GM18907 (cell line): ENCODE measurements around the gene PALLD.

Experiments used
- ATAC-seq: cut with Tn5 transposase; IDR thresholded peaks from one replicate; pipeline ENCODE4 v1.9.1; 2021; ENCODE audit warnings: mild to moderate bottlenecking, moderate library complexity; ENCODE audit not compliant: unreplicated experiment

The PALLD gene

DNA sequence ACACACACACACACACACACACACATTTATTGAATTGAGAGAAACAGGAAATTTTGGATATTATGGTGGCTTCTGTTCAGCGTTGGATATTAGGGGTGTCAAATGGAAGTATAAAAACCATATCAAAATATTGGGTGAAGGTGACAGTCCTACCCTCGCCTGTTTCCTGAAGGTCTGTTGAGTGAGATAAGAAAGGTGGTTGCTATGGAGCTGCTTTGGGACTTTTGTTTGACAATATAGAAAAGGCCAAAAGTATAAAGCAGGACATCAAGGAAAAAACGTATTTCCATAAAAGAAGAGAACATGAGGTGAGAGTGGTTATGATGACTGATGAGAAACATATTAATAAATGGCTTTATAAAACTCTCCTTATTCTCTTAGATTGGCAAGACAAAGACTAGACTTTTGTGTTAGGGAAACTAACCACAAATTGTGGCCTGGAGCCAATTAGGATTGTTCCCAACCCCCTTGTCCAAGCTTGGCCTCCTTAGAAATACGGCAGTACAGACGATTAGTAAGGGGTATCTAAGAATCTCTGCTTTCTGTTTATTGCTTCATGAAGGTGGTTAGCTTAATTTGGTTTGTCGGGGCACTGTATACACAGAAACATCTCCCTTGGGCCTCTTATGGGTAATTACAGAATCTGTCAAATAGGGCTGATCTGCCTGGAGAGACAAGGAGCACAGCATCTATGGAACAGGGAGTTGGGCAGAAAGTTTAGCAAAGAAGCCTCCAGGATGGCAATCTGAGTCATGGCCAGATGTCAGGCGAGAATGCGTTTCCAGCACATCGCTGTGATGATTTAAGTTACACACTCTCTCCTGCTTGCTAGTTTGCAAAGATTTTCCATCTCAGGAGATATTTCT, 315.2 kb downstream of the PALLD start:
- ATAC-seq: no peak

DNA sequence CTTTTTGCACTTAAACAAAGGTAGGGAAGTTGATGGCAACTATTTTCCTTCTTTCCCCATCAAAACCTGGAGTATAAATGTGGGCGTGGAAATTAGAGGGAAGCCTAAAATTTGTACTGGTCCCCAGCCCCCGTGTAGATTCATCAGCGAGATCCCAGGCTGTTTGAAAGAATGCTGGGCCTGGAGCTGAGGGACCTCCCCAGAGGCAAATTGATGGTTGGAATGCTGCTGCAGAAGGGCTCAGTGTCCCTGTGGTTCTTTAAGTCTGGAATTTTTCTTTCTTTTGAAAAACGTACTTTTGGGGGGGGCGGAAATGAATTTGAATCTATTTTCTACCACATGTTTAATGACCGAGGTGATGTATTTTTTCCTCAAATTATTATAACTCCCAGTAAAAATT, 316.0 kb downstream of the PALLD start:
- no peak for ATAC-seq

DNA sequence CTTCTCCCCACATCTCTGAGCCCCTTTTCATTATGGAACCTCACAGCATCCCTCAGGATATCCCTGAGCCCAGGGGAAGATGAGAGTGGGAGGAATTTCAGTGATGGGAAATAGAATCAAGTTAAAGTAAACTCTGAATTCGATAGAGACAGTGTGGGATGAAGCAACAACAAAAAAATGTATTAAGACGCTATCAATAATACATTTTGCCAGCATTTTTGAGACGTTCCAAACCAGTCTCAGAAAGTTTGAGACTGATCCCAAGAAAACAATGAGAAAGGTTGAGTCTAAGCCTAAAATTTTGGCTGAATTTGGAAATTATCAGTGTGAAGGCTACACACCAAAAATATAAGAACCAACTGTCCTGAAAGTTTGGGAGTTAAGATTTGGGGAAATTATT, 317.0 kb downstream of the PALLD start:
- ATAC-seq: no peak

DNA sequence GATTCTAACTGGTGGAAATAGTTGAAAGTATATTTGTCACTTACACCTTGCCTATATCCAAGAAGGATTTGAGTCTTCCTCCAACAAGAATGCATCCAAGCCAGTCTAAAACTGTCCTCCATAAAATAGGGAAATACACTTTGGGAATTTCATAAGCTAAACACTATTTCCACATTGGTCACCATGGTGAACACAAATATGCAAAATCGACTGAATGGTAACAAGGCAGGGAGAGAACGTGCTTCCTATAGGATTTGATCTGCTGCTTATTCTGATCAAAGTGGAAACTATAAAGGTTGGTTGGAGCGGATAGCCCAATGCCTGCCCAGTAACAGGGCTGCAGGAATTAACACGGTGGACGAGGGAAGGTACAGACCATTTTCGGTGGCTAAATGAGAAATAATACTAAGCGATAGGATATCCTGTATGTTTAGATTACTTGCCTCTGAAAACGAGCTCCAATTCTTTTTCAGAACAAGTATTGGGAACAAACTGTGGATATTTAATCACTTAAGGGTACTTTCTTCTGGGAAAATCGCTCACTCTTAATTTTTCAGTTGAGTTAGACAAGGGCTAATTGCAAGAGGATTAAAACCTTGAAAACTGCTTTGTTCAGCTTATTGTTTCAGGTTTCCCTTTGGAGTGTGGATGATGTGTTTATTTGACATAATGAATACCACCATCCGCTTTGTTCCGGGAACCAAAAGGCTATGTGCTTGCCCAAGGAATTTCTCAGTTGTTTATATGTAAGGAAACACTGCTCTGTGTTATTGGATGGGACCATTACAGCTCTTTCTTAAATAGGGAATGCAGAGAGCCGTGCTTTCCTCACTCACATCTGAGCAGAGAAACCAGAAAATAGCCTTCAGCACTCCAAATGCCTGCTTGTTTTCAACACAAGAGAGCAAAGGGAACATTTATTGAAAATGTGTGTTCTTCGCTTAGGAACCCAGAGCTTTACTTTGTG, 318.8 kb downstream of the PALLD start:
- ATAC-seq: no peak

DNA sequence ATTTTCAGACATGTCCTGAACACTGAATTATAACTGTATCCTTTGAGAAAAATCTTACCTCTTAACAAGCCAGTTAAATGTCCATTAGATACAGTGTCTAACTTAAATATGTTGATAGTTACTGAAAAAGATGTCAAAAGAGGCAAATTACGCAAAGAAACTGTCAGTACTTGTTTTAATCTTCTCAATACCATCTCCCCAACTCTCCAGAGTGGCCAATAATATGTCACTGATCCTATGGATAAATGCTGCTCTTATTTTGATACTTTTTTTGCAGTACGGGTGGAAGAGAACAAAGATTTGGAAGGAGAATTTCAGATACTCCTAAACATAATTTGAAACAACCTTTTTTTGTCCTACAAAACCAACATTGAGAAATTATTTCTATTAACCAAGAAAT, 320.5 kb downstream of the PALLD start:
- no peak for ATAC-seq

- ATAC-seq: no peak
Measured at GRCh38 chr4:168822481-168822880, 325.6 kb downstream of the PALLD start.

GRCh38 chr4:168825975-168826374, 329.1 kb downstream of the PALLD start:
- no peak for ATAC-seq

- no peak for ATAC-seq
Measured at GRCh38 chr4:168826620-168827019, 329.8 kb downstream of the PALLD start.

GRCh38 chr4:168830777-168831512, 334.1 kb downstream of the PALLD start:
- ATAC-seq: no peak

GRCh38 chr4:168831585-168831918, 334.7 kb downstream of the PALLD start:
- ATAC-seq: peak; percentile 22

- ATAC-seq: peak; percentile 96
Measured at GRCh38 chr4:168831919-168832762, 335.3 kb downstream of the PALLD start.

GRCh38 chr4:168832763-168833575, 336.1 kb downstream of the PALLD start:
- ATAC-seq: no peak

DNA sequence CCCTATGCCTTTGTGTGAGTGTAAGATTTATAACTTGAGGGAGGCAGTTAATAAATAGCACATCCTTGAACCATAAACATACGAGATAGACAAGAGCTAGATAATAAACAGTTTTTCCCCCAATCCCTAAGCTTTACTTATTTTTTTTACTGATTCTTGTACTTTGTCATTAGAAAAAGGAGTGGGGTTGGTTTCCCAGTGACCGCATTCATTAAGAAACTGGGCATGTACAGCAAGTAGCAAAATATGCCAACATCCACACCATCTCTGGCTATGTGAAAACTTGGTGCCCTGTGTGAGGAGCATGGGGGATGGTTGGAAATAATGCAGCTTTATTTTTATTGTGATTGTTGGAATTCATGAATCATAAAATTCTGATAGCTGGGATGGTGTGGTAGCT, 337.0 kb downstream of the PALLD start:
- ATAC-seq: no peak

- no peak for ATAC-seq
Measured at GRCh38 chr4:168835880-168836454, 339.1 kb downstream of the PALLD start.

DNA sequence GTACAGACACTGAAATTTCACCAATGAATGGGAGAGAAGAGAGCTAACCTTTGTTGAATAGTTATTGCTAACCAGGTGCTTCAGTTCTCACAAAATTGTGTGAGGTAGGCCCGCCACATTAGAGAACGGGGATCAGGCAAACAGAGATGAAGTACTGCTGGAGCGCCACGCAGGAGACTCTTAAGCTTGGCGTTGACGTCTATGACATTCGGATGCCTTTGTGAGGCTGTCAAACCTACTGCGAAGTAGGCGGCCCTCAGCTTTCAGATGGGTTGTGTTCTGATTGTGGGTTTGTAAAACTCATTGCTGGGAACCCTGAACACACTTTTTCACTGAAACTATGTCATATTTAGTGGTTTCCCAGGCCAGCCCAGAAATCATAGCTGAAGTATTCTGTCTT, 339.6 kb downstream of the PALLD start:
- no peak for ATAC-seq

DNA sequence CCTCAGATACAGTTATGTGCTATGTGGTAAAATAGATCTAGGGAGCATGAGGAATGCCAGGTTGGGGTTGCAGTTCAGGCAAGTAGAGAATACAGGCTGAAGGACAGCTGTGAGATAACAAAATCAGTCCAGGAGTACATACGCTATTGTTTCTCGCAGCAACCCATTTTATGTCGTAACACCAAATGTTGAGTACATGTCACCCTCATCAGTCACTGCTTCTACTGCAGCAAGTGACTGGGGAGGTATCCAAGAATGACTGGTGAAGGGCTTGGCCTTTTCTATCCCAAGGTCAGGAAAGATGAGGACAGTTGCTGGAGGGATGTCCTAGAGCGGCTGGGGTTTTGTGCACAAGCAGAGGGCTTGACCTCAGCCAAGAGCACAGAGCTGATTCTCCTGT, 341.1 kb downstream of the PALLD start:
- ATAC-seq: no peak

- ATAC-seq: no peak
Measured at GRCh38 chr4:168839758-168840391, 343.0 kb downstream of the PALLD start.

DNA sequence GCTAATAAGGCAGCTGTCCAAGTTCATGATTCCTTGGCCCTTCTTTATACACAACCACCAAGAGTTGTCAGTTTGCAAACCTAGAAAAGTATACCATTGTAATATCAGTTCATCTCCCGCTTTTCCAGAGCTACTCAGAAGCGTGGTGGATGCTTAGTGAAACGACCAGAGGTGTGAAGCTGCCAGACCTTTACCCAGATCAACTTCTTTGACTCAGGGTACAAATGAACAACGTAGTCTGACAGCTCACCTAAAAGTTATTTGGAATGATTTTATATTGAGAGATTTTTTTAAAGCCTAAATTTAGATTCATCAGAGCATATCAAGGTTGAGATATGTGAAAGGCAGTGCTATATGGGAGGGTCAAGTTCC, 343.5 kb downstream of the PALLD start:
- ATAC-seq: no peak
